Stimulated activated CD4-positive, alpha-beta T cell treated with anti-CD3 and anti-CD28 coated beads, TNF-alpha, amount 100 ng/mL, for 24 hours (primary cell): Measurements from ENCODE around the gene CRISP3.
"Not testable (repeated sequence)": the region's sequence is repeated elsewhere in the genome, so short reads cannot be mapped to it uniquely, and the experiment has no call there.

Source experiments
- DNase-seq, 3 experiments: peaks; one replicate each; pipeline ENCODE4 v3.0.0-alpha.2; 2020; ENCODE audit warnings: low read depth in 3 of 3

Gene CRISP3

GRCh38 chr6:49744259-49744658 is at the start of gene CRISP3:
Gene CRISP3, minus strand, starts transcription at chr6:49744388. Its CDS starts 21 bp downstream, at chr6:49744367.
- DNase-seq: no peak

- DNase-seq: no peak
Measured at GRCh38 chr6:49790341-49790740, 46.2 kb upstream of the CRISP3 start.

- no peak for DNase-seq
Measured at GRCh38 chr6:49787176-49787575, 43.0 kb upstream of the CRISP3 start, which contains the start of gene PGK2. Gene PGK2, minus strand, starts transcription at chr6:49787285. Its CDS starts 98 bp downstream, at chr6:49787187.

- no peak for DNase-seq
Measured at GRCh38 chr6:49784272-49784671, 40.1 kb upstream of the CRISP3 start.

GRCh38 chr6:49782725-49783124 is 38.5 kb upstream of the CRISP3 start:
- no peak for DNase-seq

GRCh38 chr6:49782293-49782692 is 38.1 kb upstream of the CRISP3 start:
- DNase-seq: no peak

- no peak for DNase-seq
Measured at GRCh38 chr6:49776444-49776843, 32.3 kb upstream of the CRISP3 start.

- no peak for DNase-seq
Measured at GRCh38 chr6:49775043-49775442, 30.9 kb upstream of the CRISP3 start.

- no peak for DNase-seq
Measured at GRCh38 chr6:49772285-49772684, 28.1 kb upstream of the CRISP3 start.

GRCh38 chr6:49766762-49767161 is 22.6 kb upstream of the CRISP3 start:
- no peak for DNase-seq

- DNase-seq: no peak
Measured at GRCh38 chr6:49764571-49765236, 20.5 kb upstream of the CRISP3 start.

GRCh38 chr6:49743429-49743828 is 759 bp downstream of the CRISP3 start:
- DNase-seq: no peak

GRCh38 chr6:49739423-49739822 is 4.8 kb downstream of the CRISP3 start:
- no peak for DNase-seq

GRCh38 chr6:49736017-49736508 is 8.1 kb downstream of the CRISP3 start:
- no peak for DNase-seq

- DNase-seq: no peak
Measured at GRCh38 chr6:49733680-49734079, 10.5 kb downstream of the CRISP3 start.

GRCh38 chr6:49732781-49733180 is 11.4 kb downstream of the CRISP3 start:
- no peak for DNase-seq

GRCh38 chr6:49730251-49730650 is 13.9 kb downstream of the CRISP3 start:
- DNase-seq: no peak

GRCh38 chr6:49723917-49724316 is 20.3 kb downstream of the CRISP3 start:
- not testable (repeated sequence) for DNase-seq

- no peak for DNase-seq
Measured at GRCh38 chr6:49721297-49721696, 22.9 kb downstream of the CRISP3 start.

GRCh38 chr6:49720372-49720771 is 23.8 kb downstream of the CRISP3 start:
- DNase-seq: no peak

GRCh38 chr6:49713346-49713745 is 30.8 kb downstream of the CRISP3 start, which contains the start of gene CRISP2:
Gene CRISP2, minus strand, starts transcription at chr6:49713543. Its CDS starts 4,347 bp downstream, at chr6:49709196.
- no peak for DNase-seq

- DNase-seq: no peak
Measured at GRCh38 chr6:49698478-49698877, 45.7 kb downstream of the CRISP3 start.

GRCh38 chr6:49693512-49693911 is 50.7 kb downstream of the CRISP3 start:
- DNase-seq: no peak

- no peak for DNase-seq
Measured at GRCh38 chr6:49692534-49692933, 51.7 kb downstream of the CRISP3 start.
